Endothelial cell of umbilical vein (primary cell): ENCODE data around the gene CDH23.

Experiments
- EZH2 ChIP-seq: IDR thresholded peaks from 2 replicates; pipeline ENCODE4 v1.6.1; 2012; ENCODE audit warnings: borderline replicate concordance, low read depth, mild to moderate bottlenecking, moderate library complexity, low read length, inconsistent platforms; ENCODE audit not compliant: severe bottlenecking
- FOS ChIP-seq: IDR thresholded peaks from 2 replicates; pipeline ENCODE4 v1.6.1; 2011; ENCODE audit warnings: mild to moderate bottlenecking, low read length, moderate library complexity, borderline replicate concordance; ENCODE audit not compliant: insufficient read depth
- GATA2 ChIP-seq: IDR thresholded peaks from 2 replicates; pipeline ENCODE4 v1.7.0; 2011; ENCODE audit warnings: low read depth, mild to moderate bottlenecking, moderate library complexity, mixed read lengths, low read length; ENCODE audit not compliant: insufficient read length, insufficient read depth
- JUN ChIP-seq: IDR thresholded peaks from 2 replicates; pipeline ENCODE4 v1.6.1; 2011; ENCODE audit warnings: borderline replicate concordance, low read depth; ENCODE audit not compliant: insufficient read length, insufficient read depth
- MYC ChIP-seq: IDR thresholded peaks from one replicate; pipeline ENCODE4 v1.6.1; 2011; ENCODE audit warnings: mild to moderate bottlenecking, low read depth, low read length
- POLR2A ChIP-seq: IDR thresholded peaks from 2 replicates; pipeline ENCODE4 v1.6.1; 2012; ENCODE audit warnings: low read depth, mild to moderate bottlenecking, control low read depth, low read length
- POLR2AphosphoS5 ChIP-seq: IDR thresholded peaks from 2 replicates; pipeline ENCODE4 v1.6.1; 2012; ENCODE audit warnings: low read depth, mild to moderate bottlenecking, control low read depth, low read length, moderate library complexity; ENCODE audit not compliant: insufficient read depth
- TF ChIP-seq, protein P1 (sequence below), 2 donors: IDR thresholded peaks; 1 replicate in 1 of 2; 2 replicates in 1 of 2; pipeline ENCODE4 v1.5.1; 2011; ENCODE audit warnings: low read length in 2 of 2, mild to moderate bottlenecking in 2 of 2, moderate library complexity in 2 of 2, control low read depth in 1 of 2, inconsistent platforms in 1 of 2, low read depth in 1 of 2; ENCODE audit not compliant: insufficient read depth in 1 of 2; ENCODE audit errors: extremely low read depth in 1 of 2
- TF ChIP-seq, protein P2 (sequence below): IDR thresholded peaks from 2 replicates; pipeline ENCODE4 v1.6.1; 2011; ENCODE audit not compliant: insufficient read depth, insufficient read length

DNA sequence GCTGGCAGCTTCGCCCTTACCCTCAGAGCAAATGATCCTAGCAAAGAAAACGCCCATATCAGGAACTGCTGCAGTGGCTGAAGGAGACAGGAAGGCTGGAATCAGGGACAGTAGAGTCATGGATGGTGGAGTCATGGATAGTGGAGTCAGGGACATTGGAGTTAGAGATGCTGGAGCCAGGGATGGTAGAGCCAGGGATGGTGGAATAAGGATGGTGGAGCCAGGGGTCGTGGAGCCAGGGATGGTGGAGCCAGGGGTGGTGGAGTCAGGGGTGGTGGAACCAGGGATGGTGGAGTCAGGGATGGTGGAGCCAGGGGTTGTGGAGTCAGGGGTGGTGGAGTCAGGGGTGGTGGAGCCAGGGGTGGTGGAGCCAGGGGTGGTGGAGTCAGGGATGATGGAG, 291.5 kb downstream of the CDH23 start:
- no peak for TF ChIP-seq POLR2AphosphoS5
- TF ChIP-seq, protein P1, sequence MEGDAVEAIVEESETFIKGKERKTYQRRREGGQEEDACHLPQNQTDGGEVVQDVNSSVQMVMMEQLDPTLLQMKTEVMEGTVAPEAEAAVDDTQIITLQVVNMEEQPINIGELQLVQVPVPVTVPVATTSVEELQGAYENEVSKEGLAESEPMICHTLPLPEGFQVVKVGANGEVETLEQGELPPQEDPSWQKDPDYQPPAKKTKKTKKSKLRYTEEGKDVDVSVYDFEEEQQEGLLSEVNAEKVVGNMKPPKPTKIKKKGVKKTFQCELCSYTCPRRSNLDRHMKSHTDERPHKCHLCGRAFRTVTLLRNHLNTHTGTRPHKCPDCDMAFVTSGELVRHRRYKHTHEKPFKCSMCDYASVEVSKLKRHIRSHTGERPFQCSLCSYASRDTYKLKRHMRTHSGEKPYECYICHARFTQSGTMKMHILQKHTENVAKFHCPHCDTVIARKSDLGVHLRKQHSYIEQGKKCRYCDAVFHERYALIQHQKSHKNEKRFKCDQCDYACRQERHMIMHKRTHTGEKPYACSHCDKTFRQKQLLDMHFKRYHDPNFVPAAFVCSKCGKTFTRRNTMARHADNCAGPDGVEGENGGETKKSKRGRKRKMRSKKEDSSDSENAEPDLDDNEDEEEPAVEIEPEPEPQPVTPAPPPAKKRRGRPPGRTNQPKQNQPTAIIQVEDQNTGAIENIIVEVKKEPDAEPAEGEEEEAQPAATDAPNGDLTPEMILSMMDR (IDR thresholded peaks at IDR 0.05; ENCODE audit: extremely low read depth in 1 of 2, insufficient read depth in 1 of 2, low read depth in 1 of 2, low read length in 2 of 2): no peak
- no peak for TF ChIP-seq POLR2A
- TF ChIP-seq, protein P2, sequence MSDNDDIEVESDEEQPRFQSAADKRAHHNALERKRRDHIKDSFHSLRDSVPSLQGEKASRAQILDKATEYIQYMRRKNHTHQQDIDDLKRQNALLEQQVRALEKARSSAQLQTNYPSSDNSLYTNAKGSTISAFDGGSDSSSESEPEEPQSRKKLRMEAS: no peak
- TF ChIP-seq JUN: no peak
- TF ChIP-seq MYC: no peak
- no peak for TF ChIP-seq EZH2
- TF ChIP-seq GATA2: no peak
- no peak for TF ChIP-seq FOS
